HG03196 (cell line): ENCODE data around the gene ARHGEF10L.

Experiments used
- ATAC-seq: cut with Tn5 transposase; IDR thresholded peaks from one replicate; pipeline ENCODE4 v1.9.1; 2021; ENCODE audit not compliant: unreplicated experiment

The ARHGEF10L gene

DNA sequence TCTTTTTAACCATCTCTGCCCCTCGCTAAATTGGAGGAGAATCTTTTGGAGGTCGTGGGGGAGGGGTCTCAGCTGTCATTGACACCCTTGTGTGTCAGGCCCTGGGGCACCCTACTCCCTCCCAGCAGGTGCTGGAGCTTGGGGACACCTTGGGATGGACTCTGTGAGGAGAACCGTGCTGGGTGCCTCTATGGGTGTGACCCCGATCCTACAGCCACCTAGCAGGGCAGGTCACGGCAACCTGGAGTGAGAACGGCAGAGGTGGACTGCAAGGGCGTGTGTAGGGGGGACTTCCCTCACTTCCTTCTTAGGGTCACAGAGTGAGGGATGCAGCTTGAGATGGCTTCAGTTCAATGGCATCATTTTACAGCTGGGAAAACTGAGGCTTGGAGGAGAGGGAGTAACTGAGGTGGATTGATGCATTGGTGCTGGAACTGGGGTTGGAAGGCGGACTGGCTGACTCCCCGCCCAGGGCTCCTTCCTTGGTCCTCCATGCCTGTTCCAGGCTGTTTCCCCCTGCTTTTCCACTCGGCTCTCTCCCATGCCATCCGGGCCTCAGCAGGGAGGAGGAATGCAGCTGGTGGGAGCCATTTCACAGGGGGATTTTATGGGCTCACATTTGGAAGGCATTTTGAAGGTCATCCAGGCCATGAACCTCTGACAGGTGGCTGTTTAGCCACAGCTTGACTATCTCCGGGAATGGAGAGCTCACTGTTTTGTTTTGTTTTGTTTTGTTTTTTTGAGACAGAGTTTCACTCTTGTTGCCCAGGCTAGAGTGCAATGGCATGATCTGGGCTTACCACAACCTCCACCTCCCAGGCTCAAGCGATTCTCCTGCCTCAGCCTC is 18.8 kb upstream of the ARHGEF10L start:
- no peak for ATAC-seq

DNA sequence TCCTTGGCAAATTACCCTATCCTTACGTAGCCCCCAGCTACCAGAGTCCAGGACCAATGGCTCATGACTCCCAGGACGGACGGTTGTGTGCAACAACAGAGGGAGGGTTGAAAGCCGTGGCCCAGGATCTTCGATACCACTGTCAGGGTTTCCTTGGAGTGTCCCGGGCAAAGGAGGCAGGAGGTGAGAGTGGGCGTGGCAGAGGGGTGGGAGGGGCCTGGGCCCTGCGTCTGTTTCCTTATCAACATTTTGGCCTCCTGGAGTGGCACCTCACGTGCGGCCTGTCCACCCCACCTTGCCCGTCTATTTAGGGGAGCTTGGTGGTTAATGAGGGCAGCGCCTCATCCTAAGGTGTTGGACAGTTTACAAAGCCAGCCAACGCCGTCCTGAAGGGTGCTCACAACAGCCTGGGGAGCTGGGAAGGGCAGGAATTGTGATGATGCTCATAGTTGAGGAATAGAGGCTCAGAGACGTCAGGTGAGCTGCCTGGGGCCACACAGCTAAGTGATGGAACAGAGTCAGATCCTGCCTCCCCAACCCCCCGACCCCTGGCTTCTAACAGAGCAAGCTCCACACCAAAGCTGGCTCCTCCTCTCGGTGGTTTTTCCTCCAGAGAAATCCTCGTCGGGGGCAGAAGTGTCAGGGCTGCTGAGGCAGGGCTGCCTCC is 17.4 kb upstream of the ARHGEF10L start:
- no peak for ATAC-seq

DNA sequence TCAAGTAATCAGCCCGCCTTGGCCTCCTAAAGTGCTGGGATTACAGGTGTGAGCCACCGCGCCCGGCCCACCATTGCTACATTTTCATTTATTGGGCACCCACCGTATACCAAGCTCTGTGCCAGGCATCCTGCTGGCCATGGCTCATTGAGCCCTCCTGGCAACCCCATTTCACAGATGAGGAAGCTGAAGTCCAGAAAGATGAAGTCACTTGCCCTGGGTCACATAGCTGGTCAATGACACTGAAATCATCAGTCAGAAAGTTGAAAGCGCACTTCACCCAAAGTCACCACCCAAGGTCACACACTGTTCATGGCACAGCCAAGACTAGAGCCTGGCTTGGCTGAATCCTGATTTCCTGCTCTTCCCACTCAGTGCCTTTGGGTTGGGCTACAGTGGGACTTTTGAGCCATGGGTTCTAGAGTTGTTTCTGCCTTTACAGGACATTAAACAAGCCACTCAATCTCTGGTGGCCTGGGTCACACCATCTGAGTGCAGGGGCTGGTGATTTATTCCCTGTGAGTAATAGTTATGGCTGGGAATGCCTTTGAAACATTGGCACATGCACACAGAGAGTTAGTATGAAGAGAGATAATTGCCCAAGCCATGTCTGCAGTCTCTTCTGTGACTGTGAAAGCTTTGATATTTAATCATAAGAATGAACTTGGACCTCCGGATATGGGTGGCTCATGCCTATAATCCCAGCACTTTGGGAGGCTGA is 16.0 kb upstream of the ARHGEF10L start:
- no peak for ATAC-seq

DNA sequence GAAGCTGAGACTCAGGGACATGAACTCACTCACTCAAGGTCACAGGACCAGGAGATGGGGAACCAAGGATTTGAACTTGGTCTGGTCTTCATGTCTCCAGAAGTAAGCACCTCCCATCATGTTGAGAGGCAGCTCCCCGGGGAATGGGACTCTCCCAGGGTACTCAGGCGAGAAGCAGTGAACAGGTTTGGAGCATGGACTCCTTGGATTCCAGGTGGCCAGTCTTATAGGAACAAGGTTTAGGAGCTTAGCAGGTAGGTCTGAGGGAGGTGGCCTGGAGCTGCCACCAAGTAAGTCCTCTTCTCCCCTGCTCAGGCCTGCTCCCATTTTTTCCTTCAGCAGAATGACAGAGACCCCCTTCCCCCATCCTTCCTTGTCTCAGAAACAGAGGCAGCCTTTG is 14.9 kb upstream of the ARHGEF10L start:
- ATAC-seq: no peak

DNA sequence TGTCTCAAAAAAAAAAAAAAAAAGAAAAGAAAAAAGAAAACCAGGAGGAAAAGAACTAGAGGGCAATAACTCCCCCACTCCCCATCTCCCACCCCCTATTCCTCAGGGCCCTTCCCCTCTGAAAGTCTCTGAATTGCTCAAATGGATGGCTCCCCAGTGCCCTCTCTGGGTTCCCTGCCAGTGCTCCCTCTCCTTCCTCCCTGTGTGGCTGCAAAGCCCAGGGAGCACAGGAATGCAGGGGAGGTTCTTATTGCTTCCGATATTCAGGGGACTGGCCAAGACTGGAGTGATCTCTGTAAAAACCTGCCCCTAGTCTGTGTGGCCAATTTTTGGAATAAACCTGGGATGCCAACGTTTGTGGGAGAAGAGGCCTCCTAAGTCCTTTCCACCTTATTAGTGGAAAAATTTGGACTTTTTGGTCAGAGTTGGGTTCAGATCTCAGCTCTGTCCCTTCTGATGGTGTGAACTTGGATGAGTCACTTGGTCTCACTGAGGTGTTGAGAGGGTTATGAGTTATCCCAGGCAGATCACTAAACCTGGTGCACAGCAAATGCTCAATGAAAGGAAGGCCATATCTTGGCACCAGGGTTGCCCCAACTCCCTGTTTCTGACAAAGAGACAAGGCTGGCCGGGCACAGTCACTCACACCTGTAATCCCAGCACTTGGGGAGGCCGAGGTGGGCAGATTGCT is 13.4 kb upstream of the ARHGEF10L start:
- ATAC-seq: no peak

DNA sequence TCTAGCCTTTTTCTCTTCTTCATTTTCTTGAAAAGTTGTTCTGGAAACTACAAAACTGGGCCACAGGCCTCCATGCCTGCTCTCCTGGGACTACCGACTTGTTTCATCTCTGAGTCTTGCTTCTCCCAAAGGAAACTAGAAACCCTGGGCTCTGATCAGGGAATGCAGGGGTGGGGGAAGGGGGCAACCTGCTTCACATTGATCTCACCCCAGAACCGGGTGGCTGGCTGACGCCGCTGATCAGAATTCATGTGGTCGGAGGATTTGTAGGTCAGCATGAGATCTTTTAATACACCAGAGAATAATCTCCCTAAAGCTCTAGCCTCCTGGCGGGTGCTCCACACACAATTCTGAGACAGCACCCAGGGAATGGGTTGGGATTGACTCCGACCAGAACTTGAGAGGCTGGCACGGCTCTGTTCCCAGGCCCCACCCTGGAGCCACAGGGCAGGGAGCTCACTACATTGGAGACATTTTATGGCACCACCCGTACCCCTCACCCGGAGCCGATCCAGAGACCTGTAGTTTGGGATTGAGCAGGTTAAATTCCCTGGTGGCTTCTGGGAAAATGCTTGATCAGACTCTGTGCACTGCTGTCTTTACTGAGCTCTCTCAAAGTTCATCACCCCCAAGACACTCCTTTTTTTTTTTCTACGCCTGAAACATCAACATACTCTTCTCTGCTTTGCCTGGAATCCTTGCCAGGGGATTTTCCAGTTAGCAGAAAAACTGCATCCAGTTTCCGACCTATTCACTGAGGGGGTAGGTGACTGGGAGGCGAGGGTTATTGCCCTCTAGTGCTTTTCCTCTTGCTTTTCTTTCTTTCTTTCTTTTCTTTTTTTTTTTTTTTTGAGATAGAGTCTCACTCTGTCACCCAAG is 12.2 kb upstream of the ARHGEF10L start:
- no peak for ATAC-seq

DNA sequence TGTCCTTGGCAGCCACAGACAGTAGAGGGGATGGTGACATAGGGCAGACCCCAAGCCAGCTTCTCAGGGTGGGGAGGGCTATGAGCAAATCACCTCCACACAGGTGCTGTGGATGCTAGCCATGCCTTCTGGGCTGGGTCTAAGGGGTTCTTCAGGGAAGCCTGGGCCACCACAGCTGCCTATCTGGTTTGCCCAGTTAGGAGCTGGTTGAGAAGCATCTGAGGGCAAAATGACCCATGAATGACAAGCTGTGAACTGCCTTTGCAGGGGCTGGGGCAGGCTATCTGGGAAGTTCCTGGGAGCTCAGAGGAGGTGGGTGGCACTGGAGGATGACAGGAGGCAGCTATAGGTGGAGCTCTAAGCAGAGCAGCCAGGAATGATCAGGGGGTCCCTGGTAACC is 10.1 kb upstream of the ARHGEF10L start:
- ATAC-seq: no peak

DNA sequence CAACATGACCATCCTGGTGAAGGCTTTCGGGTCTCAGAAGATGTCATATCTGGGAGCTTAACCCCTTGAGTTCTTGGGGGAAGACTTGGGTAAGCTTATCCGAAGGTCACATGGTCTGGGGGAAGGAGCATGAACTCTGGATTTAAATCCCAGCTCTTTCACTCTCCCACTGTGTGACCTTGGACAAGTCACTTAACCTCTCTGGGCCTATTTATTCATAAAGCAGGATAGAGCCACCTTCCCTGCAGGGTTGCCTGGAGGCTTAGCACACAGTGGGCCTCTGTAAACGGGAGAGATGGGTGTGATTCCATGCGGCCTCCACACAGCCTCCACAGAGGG is 8.2 kb upstream of the ARHGEF10L start:
- no peak for ATAC-seq

DNA sequence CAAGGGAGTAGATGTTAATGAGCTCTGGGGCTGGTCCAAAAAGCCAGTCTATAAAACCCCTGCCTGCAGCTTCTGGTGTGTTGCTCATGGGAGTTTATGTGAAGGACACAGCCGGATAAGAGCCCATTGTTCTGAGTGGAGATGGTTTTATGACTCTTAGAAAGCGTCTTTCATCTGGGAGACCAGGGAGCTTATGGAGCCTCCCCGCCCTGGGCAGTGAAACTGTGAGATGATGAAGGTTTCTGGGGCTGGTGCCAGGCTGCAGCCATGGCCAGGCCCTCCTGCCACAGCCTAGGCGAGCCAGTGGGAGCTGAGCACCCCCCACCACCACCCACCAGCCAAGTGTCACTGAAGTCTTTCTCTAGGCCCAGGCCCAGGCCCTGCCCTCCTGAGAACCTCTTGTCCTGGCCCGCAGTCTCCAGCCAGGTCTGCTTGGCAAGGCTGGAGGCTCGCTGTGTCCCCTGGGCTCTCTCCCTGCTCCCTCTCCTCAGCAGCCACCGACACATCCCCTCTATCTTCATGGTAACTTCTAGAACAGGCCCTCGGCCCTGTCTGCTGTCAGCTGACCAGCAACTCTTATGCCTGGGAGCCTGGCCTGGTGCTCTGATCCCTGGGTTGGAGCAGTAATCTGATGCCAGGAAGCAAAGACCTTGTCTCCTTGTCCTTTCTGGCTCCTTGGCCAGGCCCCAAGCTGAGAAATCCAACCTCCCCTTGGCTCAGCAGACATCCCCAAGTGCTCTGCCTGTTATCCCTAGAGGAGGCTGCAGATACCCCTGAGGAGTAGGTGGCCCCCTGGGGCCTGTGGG is 7.6 kb upstream of the ARHGEF10L start:
- no peak for ATAC-seq

DNA sequence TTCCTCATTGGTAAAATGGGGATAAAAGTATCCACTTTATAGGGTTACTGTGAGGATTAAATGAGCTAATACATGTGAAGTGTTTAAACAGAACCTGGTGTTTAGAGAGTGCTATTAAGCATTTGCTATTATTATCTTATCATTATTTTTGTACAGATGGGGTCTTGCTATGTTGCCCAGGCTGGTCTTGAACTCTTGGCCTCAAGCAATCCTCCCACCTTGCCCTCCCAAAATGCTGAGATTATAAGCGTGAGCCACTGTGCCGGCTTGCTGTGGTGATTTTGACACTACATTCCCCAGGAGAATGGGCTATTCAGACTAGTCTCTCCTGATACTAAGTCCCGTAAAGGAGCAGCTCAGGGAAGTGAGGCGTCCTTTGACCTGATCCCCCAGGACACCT is 6.3 kb upstream of the ARHGEF10L start:
- no peak for ATAC-seq

DNA sequence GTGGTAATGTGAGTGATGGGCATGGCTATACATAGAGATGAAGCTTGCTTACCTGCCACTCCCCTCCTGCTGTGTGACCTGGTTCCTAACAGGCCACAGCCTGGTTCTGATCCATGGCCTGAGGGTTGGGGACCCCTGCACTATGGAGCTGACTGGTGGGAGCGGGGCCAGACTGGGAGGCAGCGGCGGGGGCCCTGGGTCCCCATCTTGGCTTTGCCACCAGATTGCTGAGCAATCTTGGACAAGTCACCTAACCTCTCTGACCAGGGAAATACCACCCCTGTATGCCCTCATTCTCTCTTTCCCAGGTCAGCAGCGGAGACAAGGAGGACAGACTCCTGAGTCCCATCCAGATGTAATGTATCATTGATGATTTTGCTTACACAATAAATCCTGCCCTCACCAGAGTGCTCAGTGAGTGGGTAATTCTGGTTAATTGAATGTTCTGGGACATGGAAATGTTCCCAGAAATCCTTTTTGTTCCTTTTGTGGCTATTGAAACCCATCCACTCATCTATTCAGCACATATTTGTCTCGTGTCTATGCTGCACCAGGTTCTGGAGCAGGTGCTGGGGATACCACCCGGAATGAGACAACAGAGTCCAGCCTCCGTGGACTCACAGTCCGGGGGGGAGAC is 4.1 kb upstream of the ARHGEF10L start:
- ATAC-seq: no peak

DNA sequence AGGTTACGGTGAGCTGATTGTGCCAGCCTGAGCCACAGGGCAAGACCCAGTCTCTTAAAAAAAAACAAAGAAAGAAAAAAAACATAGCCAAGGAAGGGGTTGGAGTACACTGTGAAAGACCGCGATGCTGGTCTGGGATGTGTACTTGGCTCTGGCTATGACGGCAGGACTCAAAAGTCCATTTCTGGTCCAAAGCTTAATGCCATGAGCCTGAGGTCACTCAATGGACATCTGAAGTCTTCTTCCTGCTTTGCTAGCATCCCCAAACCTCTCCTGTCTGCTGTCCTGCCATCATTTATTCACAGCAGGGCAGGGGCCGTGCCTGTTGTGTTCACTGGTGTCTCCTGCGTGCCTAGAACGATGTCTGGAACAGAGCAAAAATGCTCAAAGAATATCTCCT is 1.5 kb upstream of the ARHGEF10L start:
- no peak for ATAC-seq

DNA sequence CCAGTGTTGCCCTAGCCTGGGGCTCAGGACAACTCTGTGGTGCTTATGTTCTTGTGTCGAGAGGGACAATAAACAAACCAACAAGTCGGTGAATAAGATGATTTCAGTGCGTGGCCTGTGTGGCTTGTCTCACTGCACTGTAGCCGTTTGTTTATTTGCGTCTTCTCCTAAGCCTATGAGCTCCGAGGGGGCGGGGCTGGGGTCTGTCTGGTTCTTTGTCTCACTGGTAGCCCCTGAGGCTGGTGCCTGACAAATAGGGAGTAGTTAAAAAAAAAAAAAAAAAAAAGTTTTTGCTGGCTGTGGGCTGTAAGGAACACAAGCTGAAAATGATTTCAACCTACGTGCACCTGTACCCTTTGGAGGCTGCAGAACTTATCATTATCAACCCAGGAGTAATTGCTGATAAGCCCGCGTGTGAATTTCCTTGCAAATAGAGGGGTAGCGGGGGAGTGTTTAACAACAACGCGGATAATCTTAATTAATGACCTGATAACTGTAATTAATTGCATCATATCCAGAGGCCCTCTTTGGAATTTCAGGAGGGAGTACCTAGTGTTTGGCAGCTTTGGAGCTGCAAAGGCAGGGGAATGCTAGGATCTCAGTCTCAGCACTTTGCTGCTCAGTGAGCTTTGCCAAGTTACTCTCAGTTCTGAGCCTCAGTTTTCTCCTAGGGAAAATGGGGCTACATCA is 925 bp upstream of the ARHGEF10L start:
- ATAC-seq: no peak

DNA sequence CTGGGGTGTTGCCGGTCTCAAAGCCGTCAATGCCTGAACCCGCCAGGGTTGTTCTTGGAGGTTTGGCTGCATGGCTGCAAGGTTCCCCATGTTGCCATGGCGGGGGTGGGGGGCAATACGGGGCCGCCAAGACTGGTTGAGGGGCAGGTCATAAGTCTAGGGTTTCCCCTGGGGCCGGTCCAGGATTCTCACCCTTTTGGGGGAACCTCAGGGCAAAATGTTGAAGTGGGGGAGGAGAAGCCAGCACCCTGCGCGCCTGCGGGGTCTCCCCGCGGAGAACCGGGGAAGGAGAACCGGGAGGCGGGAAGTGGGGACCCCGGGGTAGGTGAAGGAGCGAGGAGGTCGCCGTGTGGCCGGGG is 401 bp upstream of the ARHGEF10L start:
- ATAC-seq: no peak

DNA sequence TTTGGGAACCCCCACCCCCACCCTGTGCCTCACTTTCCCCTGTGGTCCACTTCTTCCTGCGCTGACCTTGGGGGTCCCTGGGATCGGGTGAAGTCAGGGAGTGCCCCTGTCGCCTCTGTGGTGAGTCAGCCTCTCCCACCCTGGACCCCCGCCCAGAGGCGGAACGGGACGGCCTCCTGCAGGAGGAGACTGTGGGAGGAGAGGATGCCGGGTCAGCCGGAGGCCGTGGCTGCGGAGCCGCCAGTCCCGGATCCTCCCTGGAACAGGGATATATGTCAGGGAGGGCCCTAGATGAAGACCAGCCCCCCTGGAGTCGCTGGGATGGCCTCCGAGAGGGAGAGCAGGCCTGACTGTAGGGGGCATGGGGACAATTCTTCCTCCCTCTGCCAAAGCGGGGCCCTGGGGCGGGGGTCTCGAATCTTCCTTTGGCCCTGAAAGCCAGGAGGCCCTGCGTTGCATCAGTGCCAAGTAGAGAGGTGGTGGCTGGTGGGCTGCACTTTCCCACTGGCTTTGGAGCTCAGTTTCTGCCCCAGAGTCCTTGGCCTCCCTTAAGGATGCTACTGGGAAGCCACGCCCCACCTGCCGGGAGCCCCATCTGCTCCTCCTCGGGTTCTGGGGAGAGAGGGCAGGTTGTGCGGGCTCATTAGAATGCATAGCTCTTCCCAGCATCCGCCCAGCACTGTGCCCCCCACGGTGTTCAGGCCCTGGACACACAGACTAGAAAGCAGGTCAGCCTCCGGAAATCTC is 930 bp downstream of the ARHGEF10L start:
- ATAC-seq: no peak

DNA sequence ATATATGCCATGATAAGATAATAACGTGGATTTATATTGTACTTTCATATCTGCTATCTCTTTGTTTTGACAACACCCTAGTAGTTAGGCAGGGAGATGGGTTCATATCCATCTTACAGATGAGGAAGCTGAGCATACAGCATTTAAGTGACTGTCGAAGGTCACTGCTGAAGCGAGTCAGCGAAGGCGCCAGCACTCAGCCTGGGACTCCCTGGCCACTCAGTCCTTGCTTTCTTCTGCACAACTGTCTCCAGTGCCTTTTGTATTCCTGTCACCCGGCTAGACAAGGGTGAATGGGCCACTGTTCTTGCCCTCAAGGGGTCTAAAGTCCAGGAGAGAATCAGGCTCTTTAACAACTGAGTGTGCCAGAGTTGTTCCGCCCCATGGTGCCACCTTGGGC is 3.1 kb downstream of the ARHGEF10L start:
- no peak for ATAC-seq

DNA sequence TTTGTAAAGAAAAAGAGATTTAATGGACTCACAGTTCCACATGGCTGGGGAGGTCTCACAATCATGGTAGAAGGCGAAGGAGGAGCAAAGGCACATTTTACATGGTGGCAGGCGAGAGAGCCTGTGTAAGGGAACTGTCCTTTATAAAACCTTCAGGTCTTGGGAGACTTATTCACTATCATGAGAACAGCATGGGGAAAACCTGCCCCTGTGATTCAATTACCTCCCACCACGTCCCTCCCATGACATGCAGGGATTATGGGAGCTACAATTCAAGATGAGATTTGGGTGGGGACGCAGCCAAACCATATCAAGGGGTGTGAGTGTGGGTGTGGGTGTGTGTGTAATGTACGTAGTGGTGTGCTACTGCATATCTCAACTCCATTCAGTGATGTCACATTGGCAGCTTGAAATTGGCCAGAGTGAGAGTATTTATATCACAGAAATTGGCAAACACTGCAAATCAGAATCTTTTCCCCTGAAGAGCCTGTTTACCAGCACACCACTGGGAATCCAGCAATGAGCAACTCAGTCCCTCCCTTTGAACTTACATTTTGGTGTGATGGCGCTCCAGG is 5.4 kb downstream of the ARHGEF10L start:
- no peak for ATAC-seq

DNA sequence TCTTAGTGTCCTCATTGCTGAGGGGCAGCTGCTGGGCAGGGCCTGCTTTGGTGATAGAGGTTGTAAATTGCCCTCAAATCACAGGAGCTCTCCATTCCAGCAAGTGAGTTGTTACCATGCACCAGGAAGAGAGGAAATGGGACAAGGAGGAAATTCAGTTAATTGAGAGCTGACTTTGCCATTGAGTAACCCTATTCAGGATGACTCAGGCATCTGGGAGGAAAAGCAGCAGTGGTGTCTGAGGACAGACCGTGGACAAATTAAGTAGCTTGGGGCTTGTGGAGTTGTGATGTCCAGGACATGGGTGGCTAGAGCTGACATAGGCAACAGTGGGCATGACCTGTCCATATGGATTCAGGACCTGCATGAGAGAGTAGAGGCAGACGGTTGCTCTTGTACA is 5.9 kb downstream of the ARHGEF10L start:
- no peak for ATAC-seq
